Body of pancreas (tissue), 4 donors: ENCODE data around the gene NDRG3.

Source experiments
- POLR2A ChIP-seq, 3 donors: fragments of 450-650 bp; IDR thresholded peaks; one replicate each; pipeline ENCODE4 v1.6.1; 2016; ENCODE audit warnings: antibody characterized with exemption in 3 of 3, mild to moderate bottlenecking in 2 of 3
- TF ChIP-seq, protein P1 (sequence below), 7 experiments: fragments of 450-650 bp in 4 of 7; fragments of 200-600 bp in 3 of 7; sonication (generic) in 3 of 7; IDR thresholded peaks; one replicate each; pipeline ENCODE4 v1.5.1; 2016 to 2019; ENCODE audit warnings: antibody characterized with exemption in 7 of 7

DNA sequence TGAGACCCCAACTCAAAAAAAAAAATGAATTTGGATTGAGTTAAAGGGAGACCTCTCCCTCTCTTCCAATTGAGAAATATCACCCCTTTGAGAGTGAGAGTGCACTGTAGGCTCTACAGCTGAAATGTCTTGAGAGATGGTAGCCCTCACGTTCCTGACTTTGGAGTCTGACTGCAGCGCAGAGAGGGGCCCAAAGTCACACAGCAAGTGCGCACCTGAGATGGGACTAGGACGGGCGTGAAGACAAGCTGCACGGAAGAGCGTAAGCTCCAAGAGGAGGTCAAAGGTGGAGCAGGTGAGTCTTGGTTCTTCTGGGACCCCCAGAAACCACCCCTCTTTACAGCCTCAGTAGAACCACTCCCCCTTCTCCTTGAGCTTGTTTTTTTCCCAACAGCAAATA, 100.5 kb downstream of the NDRG3 start:
- TF ChIP-seq, protein P1, sequence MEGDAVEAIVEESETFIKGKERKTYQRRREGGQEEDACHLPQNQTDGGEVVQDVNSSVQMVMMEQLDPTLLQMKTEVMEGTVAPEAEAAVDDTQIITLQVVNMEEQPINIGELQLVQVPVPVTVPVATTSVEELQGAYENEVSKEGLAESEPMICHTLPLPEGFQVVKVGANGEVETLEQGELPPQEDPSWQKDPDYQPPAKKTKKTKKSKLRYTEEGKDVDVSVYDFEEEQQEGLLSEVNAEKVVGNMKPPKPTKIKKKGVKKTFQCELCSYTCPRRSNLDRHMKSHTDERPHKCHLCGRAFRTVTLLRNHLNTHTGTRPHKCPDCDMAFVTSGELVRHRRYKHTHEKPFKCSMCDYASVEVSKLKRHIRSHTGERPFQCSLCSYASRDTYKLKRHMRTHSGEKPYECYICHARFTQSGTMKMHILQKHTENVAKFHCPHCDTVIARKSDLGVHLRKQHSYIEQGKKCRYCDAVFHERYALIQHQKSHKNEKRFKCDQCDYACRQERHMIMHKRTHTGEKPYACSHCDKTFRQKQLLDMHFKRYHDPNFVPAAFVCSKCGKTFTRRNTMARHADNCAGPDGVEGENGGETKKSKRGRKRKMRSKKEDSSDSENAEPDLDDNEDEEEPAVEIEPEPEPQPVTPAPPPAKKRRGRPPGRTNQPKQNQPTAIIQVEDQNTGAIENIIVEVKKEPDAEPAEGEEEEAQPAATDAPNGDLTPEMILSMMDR (IDR thresholded peaks at IDR 0.05): no peak
- TF ChIP-seq POLR2A (IDR thresholded peaks at IDR 0.05): no peak
